ENCODE measurements around the gene TP53TG5.

Gene TP53TG5

GRCh38 chr20:45394221-45395113 is 16.3 kb upstream of the TP53TG5 start:
- no peak overlapping the region for H3K4me3 ChIP-seq (ENCODE audit: control insufficient read depth, low read depth, low read length)
- DNase-seq (ENCODE audit: low read depth): no peak
- no peak for TF ChIP-seq CTCF (IDR thresholded peaks at IDR 0.05; ENCODE audit: control insufficient read depth, insufficient read depth, low read depth, low read length, missing control alignments)

GRCh38 chr20:45392733-45393132 is 14.6 kb upstream of the TP53TG5 start:
- no peak for TF ChIP-seq CTCF (IDR thresholded peaks at IDR 0.05; ENCODE audit: control insufficient read depth, insufficient read depth, low read depth, low read length, missing control alignments)
- H3K4me3 ChIP-seq (ENCODE audit: control insufficient read depth, low read depth, low read length): no peak overlapping the region
- DNase-seq (ENCODE audit: low read depth): no peak

GRCh38 chr20:45391559-45391958 is 13.4 kb upstream of the TP53TG5 start:
- TF ChIP-seq CTCF (IDR thresholded peaks at IDR 0.05; ENCODE audit: control insufficient read depth, insufficient read depth, low read depth, low read length, missing control alignments): no peak
- DNase-seq (ENCODE audit: low read depth): no peak
- no peak overlapping the region for H3K4me3 ChIP-seq (ENCODE audit: control insufficient read depth, low read depth, low read length)

- H3K4me3 ChIP-seq (ENCODE audit: control insufficient read depth, low read depth, low read length): no peak overlapping the region
- no peak for TF ChIP-seq CTCF (IDR thresholded peaks at IDR 0.05; ENCODE audit: control insufficient read depth, insufficient read depth, low read depth, low read length, missing control alignments)
- DNase-seq (ENCODE audit: low read depth): no peak
Observed at GRCh38 chr20:45390931-45391330, 12.8 kb upstream of the TP53TG5 start.

- TF ChIP-seq CTCF (IDR thresholded peaks at IDR 0.05; ENCODE audit: control insufficient read depth, insufficient read depth, low read depth, low read length, missing control alignments): no peak
- H3K4me3 ChIP-seq (ENCODE audit: control insufficient read depth, low read depth, low read length): no peak overlapping the region
- DNase-seq (ENCODE audit: low read depth): no peak
Observed at GRCh38 chr20:45387274-45387673, 9.1 kb upstream of the TP53TG5 start.

- TF ChIP-seq CTCF (IDR thresholded peaks at IDR 0.05; ENCODE audit: control insufficient read depth, insufficient read depth, low read depth, low read length, missing control alignments): no peak
- no peak overlapping the region for H3K4me3 ChIP-seq (ENCODE audit: control insufficient read depth, low read depth, low read length)
- no peak for DNase-seq (ENCODE audit: low read depth)
Observed at GRCh38 chr20:45377269-45377668, 856 bp downstream of the TP53TG5 start.

Measured in AG09309 (cell line).